Liver (tissue), 9 donors: ENCODE data around the gene MAX. TPM values are rescaled to one million over a fixed set of nuclear protein-coding genes. Genes with fewer than 3 reads are reported as not detected.

ENCODE experiments used
- DNase-seq: peaks from one replicate; pipeline ENCODE4 v3.0.0-alpha.2; 2017; ENCODE audit warnings: low spot score
- H3K27ac ChIP-seq, 2 donors: one replicate each; pipeline ENCODE4 v1.7.0; 2013; ENCODE audit warnings: inconsistent platforms in 2 of 2, low read length in 2 of 2, control low read depth in 1 of 2, low read depth in 1 of 2, mild to moderate bottlenecking in 1 of 2
- H3K27me3 ChIP-seq, 4 donors: one replicate each; pipeline versions ENCODE4 v1.6.1 to v1.7.0; 2013; ENCODE audit warnings: low read length in 3 of 4, inconsistent platforms in 1 of 4, mild to moderate bottlenecking in 1 of 4, moderate library complexity in 1 of 4; ENCODE audit not compliant: control insufficient read depth in 4 of 4, insufficient read depth in 4 of 4
- H3K36me3 ChIP-seq, 4 donors: one replicate each; pipeline versions ENCODE4 v1.6.1 to v1.7.0; 2013; ENCODE audit warnings: low read length in 3 of 4, mild to moderate bottlenecking in 3 of 4, low read depth in 1 of 4, moderate library complexity in 1 of 4; ENCODE audit not compliant: control insufficient read depth in 4 of 4, insufficient read depth in 3 of 4
- H3K4me1 ChIP-seq, 4 donors: one replicate each; pipeline versions ENCODE4 v1.6.1 to v1.7.0; 2013; ENCODE audit warnings: low read length in 3 of 4, mild to moderate bottlenecking in 3 of 4, moderate library complexity in 1 of 4; ENCODE audit not compliant: control insufficient read depth in 4 of 4, insufficient read depth in 4 of 4
- H3K4me3 ChIP-seq, 3 donors: one replicate each; pipeline versions ENCODE4 v1.6.1 to v1.7.0; 2013; ENCODE audit warnings: low read length in 3 of 3, control low read depth in 1 of 3, low read depth in 1 of 3, mild to moderate bottlenecking in 1 of 3
- H3K9ac ChIP-seq, 2 donors: one replicate each; pipeline ENCODE4 v1.7.0; 2013; ENCODE audit warnings: low read length in 2 of 2, mild to moderate bottlenecking in 2 of 2, moderate library complexity in 2 of 2, control low read depth in 1 of 2, low read depth in 1 of 2
- H3K9me3 ChIP-seq, 4 donors: one replicate each; pipeline versions ENCODE4 v1.6.1 to v1.7.0; 2013; ENCODE audit warnings: low read length in 3 of 4; ENCODE audit not compliant: control insufficient read depth in 4 of 4
- EGR1 ChIP-seq, 2 donors: IDR thresholded peaks; 2 replicates each; pipeline ENCODE4 v1.6.1; 2016 to 2018; ENCODE audit warnings: antibody characterized with exemption in 2 of 2, low read depth in 2 of 2
- FOXA1 ChIP-seq: IDR thresholded peaks from 2 replicates; pipeline ENCODE4 v1.6.1; 2016; ENCODE audit warnings: antibody characterized with exemption
- FOXA2 ChIP-seq: IDR thresholded peaks from 2 replicates; pipeline ENCODE4 v1.6.1; 2016; ENCODE audit warnings: antibody characterized with exemption
- HNF4A ChIP-seq, 2 donors: conservative IDR thresholded peaks; 2 replicates each; pipeline ENCODE4 v1.6.1; 2016; ENCODE audit warnings: antibody characterized with exemption in 2 of 2, mild to moderate bottlenecking in 2 of 2
- HNF4G ChIP-seq: IDR thresholded peaks from 2 replicates; pipeline ENCODE4 v1.6.1; 2016; ENCODE audit warnings: antibody characterized with exemption
- JUND ChIP-seq, 2 donors: IDR thresholded peaks; 2 replicates each; pipeline ENCODE4 v1.6.1; 2016; ENCODE audit warnings: antibody characterized with exemption in 2 of 2
- NR2F2 ChIP-seq: IDR thresholded peaks from 2 replicates; pipeline ENCODE4 v1.6.1; 2016; ENCODE audit warnings: antibody characterized with exemption
- RAD21 ChIP-seq, 2 donors: IDR thresholded peaks; 2 replicates each; pipeline ENCODE4 v1.6.1; 2016; ENCODE audit warnings: antibody characterized with exemption in 2 of 2, mild to moderate bottlenecking in 2 of 2
- REST ChIP-seq: IDR thresholded peaks from 2 replicates; pipeline ENCODE4 v1.6.1; 2016; ENCODE audit warnings: antibody characterized with exemption, mild to moderate bottlenecking
- RXRA ChIP-seq, 2 donors: IDR thresholded peaks; 2 replicates each; pipeline ENCODE4 v1.6.1; 2017 to 2018; ENCODE audit warnings: antibody characterized with exemption in 2 of 2, mild to moderate bottlenecking in 1 of 2
- TAF1 ChIP-seq: conservative IDR thresholded peaks from 2 replicates; pipeline ENCODE4 v1.6.1; 2016; ENCODE audit warnings: antibody characterized with exemption, mild to moderate bottlenecking
- YY1 ChIP-seq: IDR thresholded peaks from 2 replicates; pipeline ENCODE4 v1.6.1; 2016; ENCODE audit warnings: antibody characterized with exemption, mild to moderate bottlenecking
- WGBS: extraction: QIAGEN DNeasy Blood & Tissue Kit; methylation state at CpG from one replicate; pipeline ENCODE4 v1.1.7; 2013; 5-methylcytosine and 5-hydroxymethylcytosine counted together
- polyA plus RNA-seq, 2 donors: library from polyadenylated mRNA; stranded (reverse) in 1 of 2; unstranded in 1 of 2; fragments of 200-250 nt in 1 of 2; fragments of >200 nt in 1 of 2; fragmentation: Nextera tagmentation in 1 of 2; extraction: Ambion mirVana in 1 of 2; gene quantifications; one replicate each; pipeline versions ENCODE4 v1.2.1 to v1.2.3, GENCODE V29; 2013 to 2015
- total RNA-seq, 2 donors: library from RNA; depleted of rRNA; stranded (reverse); fragments of >200 nt; gene quantifications; one replicate each; pipeline ENCODE4 v1.2.3, GENCODE V29; 2014
- TF ChIP-seq, protein P1 (sequence below): IDR thresholded peaks from 2 replicates; pipeline ENCODE4 v1.6.1; 2016; ENCODE audit warnings: antibody characterized with exemption
- TF ChIP-seq, protein P2 (sequence below): IDR thresholded peaks from 2 replicates; pipeline ENCODE4 v1.6.1; 2016; ENCODE audit warnings: antibody characterized with exemption
- donor health status: healthy.
- donor health status: healthy.
- donor health status: healthy.
- donor health status: healthy.
- donor health status: healthy.

MAX gene
- total and polyA plus RNA-seq, 4 donors: 14.8 to 27.0 (median 16.9) TPM

DNA sequence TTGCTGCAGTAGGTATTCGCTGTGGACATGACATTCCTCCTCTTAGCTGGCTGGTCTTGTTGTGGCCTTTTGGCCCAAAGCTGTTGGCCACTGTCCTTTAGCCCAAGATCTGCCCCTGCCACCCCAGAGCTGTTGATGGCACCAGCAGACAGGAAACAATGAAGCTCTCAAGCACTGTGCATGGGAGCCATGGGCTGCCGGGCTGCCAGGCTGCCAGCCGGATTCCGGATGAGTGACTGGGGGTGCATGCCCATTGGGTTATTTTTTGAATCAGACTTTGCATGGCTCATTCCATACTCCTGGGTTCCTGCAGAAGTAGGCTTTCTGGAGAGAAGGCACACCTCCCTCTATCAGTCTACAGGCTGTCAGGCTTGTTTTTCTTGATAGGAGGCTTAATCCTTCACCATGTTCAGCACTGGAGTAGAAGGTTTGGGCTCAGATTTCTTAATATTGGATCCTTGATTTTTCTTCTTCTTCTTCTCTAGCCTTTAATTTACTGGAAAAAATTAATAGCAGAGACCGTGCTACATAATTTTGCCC, 32.4 kb downstream of the MAX start:
- Histone ChIP-seq H3K36me3 (peaks cover 0 to 29% (median 12%) of the 10 kb centered on the region in 4 donors), H3K27me3 (no peaks in the 10 kb centered on the region), H3K9ac (no peak overlapping the region), H3K4me3 (no peak overlapping the region), H3K9me3 (no peaks in the 10 kb centered on the region), H3K27ac (no peak overlapping the region), H3K4me1 (peaks cover 0 to 8% (median under 1%) of the 10 kb centered on the region in 4 donors)
- no peak for DNase-seq
- TF ChIP-seq HNF4A (conservative IDR thresholded peaks at IDR 0.05) (no peak), RXRA (IDR thresholded peaks at IDR 0.05) (no peak), FOXA2 (no peak), EGR1 (IDR thresholded peaks at IDR 0.05; ENCODE audit: low read depth in 2 of 2) (no peak), RAD21 (IDR thresholded peaks at IDR 0.05) (no peak), HNF4G (no peak), YY1 (no peak), NR2F2 (no peak), JUND (IDR thresholded peaks at IDR 0.05) (no peak), FOXA1 (no peak), TAF1 (no peak)
- TF ChIP-seq, protein P1, sequence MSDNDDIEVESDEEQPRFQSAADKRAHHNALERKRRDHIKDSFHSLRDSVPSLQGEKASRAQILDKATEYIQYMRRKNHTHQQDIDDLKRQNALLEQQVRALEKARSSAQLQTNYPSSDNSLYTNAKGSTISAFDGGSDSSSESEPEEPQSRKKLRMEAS: no peak
- TF ChIP-seq, protein P2, sequence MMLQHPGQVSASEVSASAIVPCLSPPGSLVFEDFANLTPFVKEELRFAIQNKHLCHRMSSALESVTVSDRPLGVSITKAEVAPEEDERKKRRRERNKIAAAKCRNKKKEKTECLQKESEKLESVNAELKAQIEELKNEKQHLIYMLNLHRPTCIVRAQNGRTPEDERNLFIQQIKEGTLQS: no peak
- 96% methylated on average over 5 of the region's 5 CpGs for WGBS

GRCh38 chr14:65065719-65066118, 36.6 kb downstream of the MAX start:
- TF ChIP-seq FOXA2 (no peak), YY1 (no peak), FOXA1 (no peak), HNF4G (no peak), NR2F2 (no peak), REST (no peak)
- no peaks in the 10 kb centered on the region for H3K4me1 ChIP-seq
- H3K4me3 ChIP-seq: no peak overlapping the region
- 97% methylated on average over 7 of the region's 7 CpGs for WGBS
- H3K9me3 ChIP-seq: no peaks in the 10 kb centered on the region
- no peaks in the 10 kb centered on the region for H3K27me3 ChIP-seq
- DNase-seq: no peak
- peaks cover 0 to 45% (median 31%) of the 10 kb centered on the region in 4 donors for H3K36me3 ChIP-seq
- no peak overlapping the region for H3K9ac ChIP-seq
- no peak overlapping the region for H3K27ac ChIP-seq
